Measurements from ENCODE around the gene MID2. TPM values are rescaled to one million over a fixed set of nuclear protein-coding genes. Genes with fewer than 3 reads are reported as not detected.

MID2 gene
- polyA plus RNA-seq, 3 donors: 0.20 TPM; not detected in 2

- Mint-ChIP-seq H3K27me3 (ENCODE audit: low read depth in 3 of 3) (peaks cover 0 to 19% (median 8%) of the 10 kb centered on the region in 3 donors), H3K36me3 (no peaks in the 10 kb centered on the region), H3K9me3 (no peaks in the 10 kb centered on the region), H3K4me3 (no peak overlapping the region), H3K4me1 (peaks cover 2% of the 10 kb centered on the region), H3K27ac (no peak overlapping the region)
- H3K36me3 ChIP-seq (replicated peaks in 1 of 2; ENCODE audit: control insufficient read depth in 1 of 2, insufficient read depth in 2 of 2, low read length in 2 of 2): no peaks in the 10 kb centered on the region
- no peak for TF ChIP-seq CTCF (IDR thresholded peaks at IDR 0.05)
- H3K27ac ChIP-seq (ENCODE audit: low read depth in 1 of 2, low read length in 2 of 2): no peak overlapping the region
- H3K9ac ChIP-seq (ENCODE audit: insufficient read depth, low read length, poor library complexity, severe bottlenecking): no peak overlapping the region
- H3K79me2 ChIP-seq (ENCODE audit: insufficient read depth, low read length): no peaks in the 10 kb centered on the region
- peaks cover 4 to 8% of the 10 kb centered on the region in 2 donors for H3K27me3 ChIP-seq (ENCODE audit: control insufficient read depth in 2 of 2, insufficient read depth in 2 of 2, low read length in 2 of 2)
- no CpG with 5 or more reads among the region's 3 CpGs for WGBS (ENCODE audit: insufficient coverage)
- DNase-seq: no peak
- H3K9me3 ChIP-seq (replicated peaks in 1 of 2; ENCODE audit: control insufficient read depth in 1 of 2, insufficient read depth in 1 of 2, low read length in 2 of 2): no peaks in the 10 kb centered on the region
- H2AFZ ChIP-seq (ENCODE audit: insufficient read depth, low read depth, low read length, poor library complexity, severe bottlenecking): no peak overlapping the region
- no peak overlapping the region for H3K4me2 ChIP-seq (replicated peaks; ENCODE audit: extremely low read depth, low read length, poor library complexity, severe bottlenecking)
- no peaks in the 10 kb centered on the region for H4K20me1 ChIP-seq (ENCODE audit: insufficient read depth, low read length)
- intact Hi-C loops (cut with micrococcal nuclease): no loop called here
- H3K4me1 ChIP-seq (ENCODE audit: control insufficient read depth in 1 of 2, insufficient read depth in 2 of 2, low read length in 2 of 2): no peaks in the 10 kb centered on the region
- no peak overlapping the region for H3K4me3 ChIP-seq (replicated peaks in 1 of 3; ENCODE audit: low read depth in 2 of 3, low read length in 3 of 3)
Measured at GRCh38 chrX:107834275-107835201, 8.9 kb downstream of the MID2 start.

GRCh38 chrX:107836958-107837357, 11.3 kb downstream of the MID2 start:
- WGBS (ENCODE audit: insufficient coverage): no CpG with 5 or more reads among the region's 2 CpGs
- Mint-ChIP-seq H3K4me1 (peaks cover 2% of the 10 kb centered on the region), H3K27me3 (ENCODE audit: low read depth in 3 of 3) (peaks cover 0 to 15% (median 5%) of the 10 kb centered on the region in 3 donors), H3K9me3 (no peaks in the 10 kb centered on the region), H3K27ac (no peak overlapping the region), H3K4me3 (no peak overlapping the region), H3K36me3 (no peaks in the 10 kb centered on the region)
- Histone ChIP-seq H3K27me3 (ENCODE audit: control insufficient read depth in 2 of 2, insufficient read depth in 2 of 2, low read length in 2 of 2) (peaks cover 0 to 2% of the 10 kb centered on the region in 2 donors), H3K4me3 (replicated peaks in 1 of 3; ENCODE audit: low read depth in 2 of 3, low read length in 3 of 3) (no peak overlapping the region), H3K27ac (ENCODE audit: low read depth in 1 of 2, low read length in 2 of 2) (no peak overlapping the region), H3K36me3 (replicated peaks in 1 of 2; ENCODE audit: control insufficient read depth in 1 of 2, insufficient read depth in 2 of 2, low read length in 2 of 2) (no peaks in the 10 kb centered on the region), H3K9ac (ENCODE audit: insufficient read depth, low read length, poor library complexity, severe bottlenecking) (no peak overlapping the region), H3K4me1 (ENCODE audit: control insufficient read depth in 1 of 2, insufficient read depth in 2 of 2, low read length in 2 of 2) (no peaks in the 10 kb centered on the region), H2AFZ (ENCODE audit: insufficient read depth, low read depth, low read length, poor library complexity, severe bottlenecking) (no peak overlapping the region), H3K79me2 (ENCODE audit: insufficient read depth, low read length) (no peaks in the 10 kb centered on the region), H4K20me1 (ENCODE audit: insufficient read depth, low read length) (no peaks in the 10 kb centered on the region), H3K9me3 (replicated peaks in 1 of 2; ENCODE audit: control insufficient read depth in 1 of 2, insufficient read depth in 1 of 2, low read length in 2 of 2) (no peaks in the 10 kb centered on the region), H3K4me2 (replicated peaks; ENCODE audit: extremely low read depth, low read length, poor library complexity, severe bottlenecking) (no peak overlapping the region)
- no peak for DNase-seq
- intact Hi-C loops (cut with micrococcal nuclease): no loop called here
- TF ChIP-seq CTCF (IDR thresholded peaks at IDR 0.05): no peak

Measured in CD14-positive monocyte (primary cell).